Activated T-helper 17 cell treated with anti-CD3 and anti-CD28 coated beads, Interleukin-2, amount 50 U/mL, for 72 hours (primary cell): ENCODE results near the gene MTLN. TPM values are rescaled to one million over a fixed set of nuclear protein-coding genes. Genes with fewer than 3 reads are reported as not detected.

ENCODE experiments used
- ATAC-seq: fragments of 150-1000 bp; cut with Tn5 transposase; replicated peaks from 2 replicates; pipeline ENCODE4 v1.10.0; 2021; ENCODE audit warnings: mild to moderate bottlenecking, moderate library complexity
- H3K27ac Mint-ChIP-seq: one replicate; pipeline ENCODE4 v1.8.0; 2022; ENCODE audit warnings: mixed read lengths
- H3K27me3 Mint-ChIP-seq: one replicate; pipeline ENCODE4 v1.8.0; 2022; ENCODE audit warnings: mixed read lengths
- H3K36me3 Mint-ChIP-seq: one replicate; pipeline ENCODE4 v1.8.0; 2022; ENCODE audit warnings: low read depth, mild to moderate bottlenecking, mixed read lengths
- H3K4me1 Mint-ChIP-seq: one replicate; pipeline ENCODE4 v1.8.0; 2022; ENCODE audit warnings: mixed read lengths
- H3K4me3 Mint-ChIP-seq: one replicate; pipeline ENCODE4 v1.8.0; 2022; ENCODE audit warnings: mild to moderate bottlenecking, mixed read lengths
- H3K9me3 Mint-ChIP-seq: one replicate; pipeline ENCODE4 v1.8.0; 2022; ENCODE audit warnings: mixed read lengths
- total RNA-seq, 2 donors: library from RNA; stranded (reverse); gene quantifications; one replicate each; pipeline ENCODE4 v1.2.3, GENCODE V29; 2022

Gene MTLN
- total RNA-seq, 2 donors from 2014 or later = 33.0 to 55.3 TPM

GRCh38 chr2:110166266-110166665 is 46.1 kb downstream of the MTLN start:
- Mint-ChIP-seq H3K36me3 (no peaks in the 10 kb centered on the region), H3K27ac (no peak overlapping the region), H3K27me3 (peaks cover 11% of the 10 kb centered on the region), H3K4me3 (no peak overlapping the region), H3K9me3 (no peaks in the 10 kb centered on the region), H3K4me1 (peaks cover 5% of the 10 kb centered on the region)
- ATAC-seq = no peak

Other genes starting within 250 kb of the MTLN start
- gene MALL, start 96.7 kb downstream of the MTLN start, total RNA-seq = under 1 TPM in 1 of 2 donors, not detected in 1; 0.13 TPM
- 1 to 10 TPM in 1 of 2 donors, under 1 TPM in 1; 0.98 to 1.5 TPM for gene NPHP1, start 7.5 kb downstream of the MTLN start, total RNA-seq